Loucy (cell line): ENCODE results near the gene B4GALT3.

Experiments
- EZH2phosphoT487 ChIP-seq: fragments of 200-600 bp; IDR thresholded peaks from 2 replicates; pipeline ENCODE4 v1.6.1; 2018; ENCODE audit warnings: antibody characterized with exemption, mild to moderate bottlenecking, moderate library complexity, borderline replicate concordance
- TF ChIP-seq, protein P1 (sequence below): fragments of 200-600 bp; sonication (generic); conservative IDR thresholded peaks from 2 replicates; pipeline ENCODE4 v1.5.1; 2014; ENCODE audit warnings: mild to moderate bottlenecking, antibody characterized with exemption, low read length

DNA sequence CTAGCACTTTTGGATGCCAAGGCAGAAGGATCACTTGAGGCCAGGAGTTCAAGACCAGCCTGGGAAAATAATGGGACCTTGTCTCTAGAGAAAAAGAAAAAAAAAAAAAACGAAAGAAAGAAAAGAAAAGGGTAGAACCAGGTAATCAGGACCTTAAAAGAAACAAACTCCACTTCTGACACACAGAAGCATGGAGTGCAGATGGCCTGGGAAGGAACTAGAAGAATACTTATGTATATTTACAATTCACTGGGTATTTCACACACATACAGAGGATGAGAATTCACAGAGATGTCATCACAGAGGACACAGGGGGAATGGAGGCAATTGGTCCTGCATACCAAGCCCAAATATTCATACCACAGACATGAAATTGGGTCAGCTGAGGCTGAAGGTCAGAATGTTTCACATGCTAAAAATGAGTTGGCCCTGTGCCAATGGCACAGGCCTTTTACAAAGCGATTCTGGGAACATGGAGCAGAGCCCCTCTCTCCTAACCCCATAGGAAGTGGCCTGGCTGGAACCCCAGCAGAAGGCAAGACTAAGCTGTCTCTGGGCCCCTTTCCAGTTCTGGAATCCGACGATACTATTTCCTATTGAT lies 4.4 kb downstream of the B4GALT3 start:
- TF ChIP-seq, protein P1, sequence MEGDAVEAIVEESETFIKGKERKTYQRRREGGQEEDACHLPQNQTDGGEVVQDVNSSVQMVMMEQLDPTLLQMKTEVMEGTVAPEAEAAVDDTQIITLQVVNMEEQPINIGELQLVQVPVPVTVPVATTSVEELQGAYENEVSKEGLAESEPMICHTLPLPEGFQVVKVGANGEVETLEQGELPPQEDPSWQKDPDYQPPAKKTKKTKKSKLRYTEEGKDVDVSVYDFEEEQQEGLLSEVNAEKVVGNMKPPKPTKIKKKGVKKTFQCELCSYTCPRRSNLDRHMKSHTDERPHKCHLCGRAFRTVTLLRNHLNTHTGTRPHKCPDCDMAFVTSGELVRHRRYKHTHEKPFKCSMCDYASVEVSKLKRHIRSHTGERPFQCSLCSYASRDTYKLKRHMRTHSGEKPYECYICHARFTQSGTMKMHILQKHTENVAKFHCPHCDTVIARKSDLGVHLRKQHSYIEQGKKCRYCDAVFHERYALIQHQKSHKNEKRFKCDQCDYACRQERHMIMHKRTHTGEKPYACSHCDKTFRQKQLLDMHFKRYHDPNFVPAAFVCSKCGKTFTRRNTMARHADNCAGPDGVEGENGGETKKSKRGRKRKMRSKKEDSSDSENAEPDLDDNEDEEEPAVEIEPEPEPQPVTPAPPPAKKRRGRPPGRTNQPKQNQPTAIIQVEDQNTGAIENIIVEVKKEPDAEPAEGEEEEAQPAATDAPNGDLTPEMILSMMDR: no peak
- TF ChIP-seq EZH2phosphoT487: no peak
